Prostate gland (tissue), 2 donors: ENCODE measurements around the gene ZNF423.

Source experiments
- CTCF ChIP-seq, 4 experiments: fragments of 200-600 bp in 2 of 4; fragments of 450-650 bp in 2 of 4; sonication (generic) in 2 of 4; IDR thresholded peaks; 1 replicate in 3 of 4; 2 replicates in 1 of 4; pipeline ENCODE4 v1.5.1; 2016 to 2019; ENCODE audit warnings: antibody characterized with exemption in 4 of 4, mild to moderate bottlenecking in 2 of 4, moderate library complexity in 2 of 4
- POLR2A ChIP-seq: fragments of 450-650 bp; IDR thresholded peaks from one replicate; pipeline ENCODE4 v1.6.1; 2016; ENCODE audit warnings: antibody characterized with exemption, mild to moderate bottlenecking
- POLR2AphosphoS5 ChIP-seq: sonication (generic); formaldehyde crosslinking; IDR thresholded peaks from one replicate; pipeline ENCODE4 v1.6.1; 2017; ENCODE audit warnings: antibody characterized with exemption

DNA sequence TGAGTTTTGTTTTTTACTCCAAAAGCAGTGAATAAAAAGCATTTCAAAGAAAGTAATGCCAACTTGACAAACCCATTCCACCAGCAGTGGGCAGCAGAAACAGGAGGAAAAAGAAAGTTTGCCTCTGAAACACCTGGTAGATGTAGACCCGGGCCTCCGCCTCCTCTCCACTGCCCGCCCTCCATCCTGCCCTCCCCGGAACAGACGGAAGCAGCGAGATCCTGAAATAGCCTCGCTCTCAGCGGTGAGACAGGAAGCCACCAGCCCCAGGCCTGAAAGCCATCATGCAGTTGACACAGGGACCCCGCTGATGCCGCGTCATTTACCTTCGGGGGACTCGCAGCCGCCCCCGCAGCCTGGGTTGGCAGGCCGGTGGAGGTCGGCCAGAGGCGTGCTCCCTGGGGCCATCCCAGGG, 414.5 kb downstream of the ZNF423 start:
- TF ChIP-seq POLR2AphosphoS5 (no peak), CTCF (IDR thresholded peaks at IDR 0.05) (no peak), POLR2A (no peak)
